Sigmoid colon (tissue), 7 donors: Measurements from ENCODE around the gene GREB1. TPM values are rescaled to one million over a fixed set of nuclear protein-coding genes. Genes with fewer than 3 reads are reported as not detected.

ENCODE experiments used
- DNase-seq: peaks from one replicate; pipeline ENCODE4 v3.0.0-alpha.2; 2019
- H3K27ac ChIP-seq, 4 donors: fragments of 200-600 bp; sonication (generic); one replicate each; pipeline ENCODE4 v1.5.1; 2016 to 2019; ENCODE audit warnings: mild to moderate bottlenecking in 1 of 4
- H3K27me3 ChIP-seq, 3 donors: fragments of 200-600 bp; sonication (generic); one replicate each; pipeline ENCODE4 v1.5.1; 2019; ENCODE audit warnings: mild to moderate bottlenecking in 1 of 3
- H3K36me3 ChIP-seq, 4 donors: fragments of 200-600 bp; sonication (generic); one replicate each; pipeline ENCODE4 v1.5.1; 2016 to 2019
- H3K4me1 ChIP-seq, 4 donors: fragments of 200-600 bp; sonication (generic); one replicate each; pipeline ENCODE4 v1.5.1; 2017 to 2019
- H3K4me3 ChIP-seq, 4 donors: fragments of 200-600 bp; sonication (generic); one replicate each; pipeline ENCODE4 v1.5.1; 2017 to 2019; ENCODE audit warnings: mild to moderate bottlenecking in 2 of 4, moderate library complexity in 1 of 4
- H3K9me3 ChIP-seq, 4 donors: fragments of 200-600 bp in 3 of 4; sonication (generic) in 3 of 4; one replicate each; pipeline versions ENCODE4 v1.5.1 to v1.6.1; 2013 to 2019
- CTCF ChIP-seq, 4 experiments: fragments of 450-650 bp in 3 of 4; fragments of 200-600 bp in 1 of 4; IDR thresholded peaks; one replicate each; pipeline ENCODE4 v1.5.1; 2016 to 2019; ENCODE audit warnings: antibody characterized with exemption in 4 of 4, mild to moderate bottlenecking in 3 of 4, moderate library complexity in 2 of 4
- EP300 ChIP-seq, 4 donors: sonication (generic); formaldehyde crosslinking; IDR thresholded peaks; one replicate each; pipeline ENCODE4 v1.6.1; 2017; ENCODE audit warnings: antibody characterized with exemption in 4 of 4
- POLR2A ChIP-seq, 2 donors: fragments of 450-650 bp; IDR thresholded peaks; one replicate each; pipeline ENCODE4 v1.6.1; 2016; ENCODE audit warnings: antibody characterized with exemption in 2 of 2, mild to moderate bottlenecking in 2 of 2, moderate library complexity in 2 of 2
- POLR2AphosphoS5 ChIP-seq, 4 donors: sonication (generic); formaldehyde crosslinking; IDR thresholded peaks; one replicate each; pipeline ENCODE4 v1.6.1; 2017; ENCODE audit warnings: antibody characterized with exemption in 4 of 4
- WGBS, 2 donors: extraction: QIAGEN DNeasy Blood & Tissue Kit; methylation state at CpG; one replicate each; pipeline ENCODE4 v1.1.7; 2013; 5-methylcytosine and 5-hydroxymethylcytosine counted together
- intact Hi-C: fragments of 100-400 bp; cut with DNase I; formaldehyde crosslinking; loops from one replicate; pipeline ENCODE4 v1.15.1; 2023
- polyA plus RNA-seq, 3 donors: library from polyadenylated mRNA; stranded (reverse); fragments of 200-250 nt; gene quantifications; one replicate each; pipeline ENCODE4 v1.2.3, GENCODE V29; 2013
- total RNA-seq, 4 donors: library from RNA; depleted of rRNA; stranded (reverse); fragments of >200 nt; gene quantifications; one replicate each; pipeline ENCODE4 v1.1.0, GENCODE V29; 2016
- donor health status: healthy with polysubstance abuse.
- donor health status: Bipolar disorder and iron deficiency.
- donor health status: healthy.

The GREB1 gene
- total and polyA plus RNA-seq, 7 donors: 0.28 to 2.5 (median 1.1) TPM; not detected in 1

GRCh38 chr2:11495844-11496681 is 37.8 kb upstream of the GREB1 start:
- Histone ChIP-seq H3K4me1 (no peaks in the 10 kb centered on the region), H3K36me3 (no peaks in the 10 kb centered on the region), H3K4me3 (no peak overlapping the region), H3K27me3 (peaks cover 0 to 15% (median 0%) of the 10 kb centered on the region in 3 donors), H3K27ac (no peak overlapping the region), H3K9me3 (no peaks in the 10 kb centered on the region)
- TF ChIP-seq POLR2AphosphoS5 (IDR thresholded peaks at IDR 0.05) (no peak), POLR2A (IDR thresholded peaks at IDR 0.05) (no peak), EP300 (IDR thresholded peaks at IDR 0.05) (no peak), CTCF (IDR thresholded peaks at IDR 0.05) (no peak)
- intact Hi-C loops: no loop called here
- WGBS, 2 donors: 60 to 78% methylated on average over 30 of the region's 30 CpGs
- no peak for DNase-seq

GRCh38 chr2:11498543-11499034 is 35.3 kb upstream of the GREB1 start:
- Histone ChIP-seq H3K27me3 (peaks cover 0 to 15% (median 0%) of the 10 kb centered on the region in 3 donors), H3K27ac (peak overlapping the region in 3 of 4 donors; percentile 5 to 41 (median 31)), H3K4me3 (no peak overlapping the region), H3K9me3 (no peaks in the 10 kb centered on the region), H3K4me1 (no peaks in the 10 kb centered on the region), H3K36me3 (no peaks in the 10 kb centered on the region)
- TF ChIP-seq POLR2AphosphoS5 (IDR thresholded peaks at IDR 0.05): no peak
- no peak for TF ChIP-seq POLR2A (IDR thresholded peaks at IDR 0.05)
- no peak for TF ChIP-seq CTCF (IDR thresholded peaks at IDR 0.05)
- no peak for TF ChIP-seq EP300 (IDR thresholded peaks at IDR 0.05)
- peak; percentile 83 for DNase-seq
- intact Hi-C loops: no loop called here
- 26 to 56% methylated on average over 9 of the region's 9 CpGs for WGBS, 2 donors

GRCh38 chr2:11499081-11499743 is 34.6 kb upstream of the GREB1 start:
- DNase-seq: no peak
- WGBS, 2 donors: 71 to 78% methylated on average over 4 of the region's 4 CpGs
- no peak for TF ChIP-seq POLR2A (IDR thresholded peaks at IDR 0.05)
- no peak for TF ChIP-seq EP300 (IDR thresholded peaks at IDR 0.05)
- TF ChIP-seq CTCF (IDR thresholded peaks at IDR 0.05): no peak
- TF ChIP-seq POLR2AphosphoS5 (IDR thresholded peaks at IDR 0.05): no peak
- no peaks in the 10 kb centered on the region for H3K9me3 ChIP-seq
- H3K27ac ChIP-seq: peak overlapping the region in 2 of 4 donors; percentile 5 to 41
- H3K4me1 ChIP-seq: no peaks in the 10 kb centered on the region
- intact Hi-C loops: no loop called here
- peaks cover 0 to 15% (median 0%) of the 10 kb centered on the region in 3 donors for H3K27me3 ChIP-seq
- no peak overlapping the region for H3K4me3 ChIP-seq
- H3K36me3 ChIP-seq: no peaks in the 10 kb centered on the region

- H3K36me3 ChIP-seq: no peaks in the 10 kb centered on the region
- TF ChIP-seq POLR2AphosphoS5 (IDR thresholded peaks at IDR 0.05) (no peak), EP300 (IDR thresholded peaks at IDR 0.05) (no peak), POLR2A (IDR thresholded peaks at IDR 0.05) (no peak), CTCF (IDR thresholded peaks at IDR 0.05) (no peak)
- no peak for DNase-seq
- 76 to 84% methylated on average over 5 of the region's 5 CpGs for WGBS, 2 donors
- intact Hi-C loops: no loop called here
- no peak overlapping the region for H3K4me3 ChIP-seq
- peaks cover 0 to 5% (median 0%) of the 10 kb centered on the region in 3 donors for H3K27me3 ChIP-seq
- H3K27ac ChIP-seq: no peak overlapping the region
- H3K9me3 ChIP-seq: no peaks in the 10 kb centered on the region
- H3K4me1 ChIP-seq: no peaks in the 10 kb centered on the region
Observed at GRCh38 chr2:11500702-11501303, 33.0 kb upstream of the GREB1 start.
